H1 (cell line): ENCODE measurements around the gene RECK. TPM values are rescaled to one million over a fixed set of nuclear protein-coding genes. Genes with fewer than 3 reads are reported as not detected.
A peak's percentile ranks its signal among the peaks of the same experiment; 100 is the strongest.

Source experiments
- BACH1 ChIP-seq: IDR thresholded peaks from 2 replicates; pipeline ENCODE4 v1.6.1; 2012; ENCODE audit warnings: low read length, improper control_type of control experiment
- CBX8 ChIP-seq: fragments of 300-800, 300-1000 bp; sonication (generic); IDR thresholded peaks from 2 replicates; pipeline ENCODE4 v1.7.1; 2016; ENCODE audit warnings: low read depth, low read length, borderline replicate concordance
- CHD2 ChIP-seq: IDR thresholded peaks from 2 replicates; pipeline ENCODE4 v1.6.1; 2012; ENCODE audit warnings: low read length, improper control_type of control experiment
- GABPA ChIP-seq: IDR thresholded peaks from 2 replicates; pipeline ENCODE4 v1.6.1; 2011; ENCODE audit warnings: mild to moderate bottlenecking, low read length, moderate library complexity, borderline replicate concordance; ENCODE audit not compliant: insufficient read depth
- JUN ChIP-seq: IDR thresholded peaks from 2 replicates; pipeline ENCODE4 v1.6.1; 2011; ENCODE audit warnings: low read depth, mild to moderate bottlenecking, improper control_type of control experiment, low read length
- KDM4A ChIP-seq: IDR thresholded peaks from one replicate; pipeline ENCODE4 v1.7.1; 2012; ENCODE audit warnings: low read depth, mild to moderate bottlenecking, moderate library complexity, low read length, inconsistent platforms; ENCODE audit not compliant: severe bottlenecking
- KDM5A ChIP-seq: fragments of 200-600 bp; IDR thresholded peaks from 2 replicates; pipeline ENCODE4 v1.7.1; 2012; ENCODE audit warnings: mild to moderate bottlenecking, low read length, inconsistent platforms, mixed read lengths
- NANOG ChIP-seq: IDR thresholded peaks from 2 replicates; pipeline ENCODE4 v1.6.1; 2011; ENCODE audit warnings: low read length, low read depth, mild to moderate bottlenecking, inconsistent platforms; ENCODE audit not compliant: insufficient read depth, poor library complexity, severe bottlenecking
- NRF1 ChIP-seq: IDR thresholded peaks from 2 replicates; pipeline ENCODE4 v1.6.1; 2011; ENCODE audit warnings: mild to moderate bottlenecking, low read depth, low read length, improper control_type of control experiment
- POLR2AphosphoS5 ChIP-seq: IDR thresholded peaks from 2 replicates; pipeline ENCODE4 v1.6.1; 2011; ENCODE audit warnings: low read depth, low read length
- RAD21 ChIP-seq, 2 experiments: IDR thresholded peaks in 1 of 2; conservative IDR thresholded peaks in 1 of 2; 2 replicates each; pipeline ENCODE4 v1.6.1; 2011; ENCODE audit warnings: low read depth in 2 of 2, low read length in 2 of 2, improper control_type of control experiment in 1 of 2, inconsistent platforms in 1 of 2, mild to moderate bottlenecking in 1 of 2, moderate library complexity in 1 of 2
- RBBP5 ChIP-seq: IDR thresholded peaks from 2 replicates; pipeline ENCODE4 v1.7.1; 2012; ENCODE audit warnings: low read depth, mild to moderate bottlenecking, inconsistent platforms, low read length, moderate library complexity, borderline replicate concordance
- RNF2 ChIP-seq: fragments of 200-900, 300-1000 bp; sonication (generic); IDR thresholded peaks from 2 replicates; pipeline ENCODE4 v1.7.1; 2016; ENCODE audit warnings: borderline replicate concordance, low read depth, mild to moderate bottlenecking, antibody characterized with exemption, low read length; ENCODE audit not compliant: poor library complexity, severe bottlenecking; ENCODE audit errors: missing control alignments
- RXRA ChIP-seq: IDR thresholded peaks from 2 replicates; pipeline ENCODE4 v1.6.1; 2011; ENCODE audit warnings: low read depth, mild to moderate bottlenecking, low read length, moderate library complexity; ENCODE audit not compliant: insufficient read depth
- SIN3A ChIP-seq, 2 experiments: IDR thresholded peaks in 1 of 2; conservative IDR thresholded peaks in 1 of 2; 2 replicates each; pipeline ENCODE4 v1.6.1; 2011 to 2012; ENCODE audit warnings: low read length in 2 of 2, improper control_type of control experiment in 1 of 2, low read depth in 1 of 2, mild to moderate bottlenecking in 1 of 2
- SIX5 ChIP-seq: IDR thresholded peaks from 2 replicates; pipeline ENCODE4 v1.6.1; 2011; ENCODE audit warnings: mild to moderate bottlenecking, low read depth, low read length
- TAF1 ChIP-seq: IDR thresholded peaks from 2 replicates; pipeline ENCODE4 v1.6.1; 2011; ENCODE audit warnings: mild to moderate bottlenecking, low read depth, low read length
- TAF7 ChIP-seq: optimal IDR thresholded peaks from 2 replicates; pipeline ENCODE3; 2011; ENCODE audit warnings: low read depth, mild to moderate bottlenecking, inconsistent platforms, low read length, moderate library complexity, borderline replicate concordance
- TBP ChIP-seq: IDR thresholded peaks from 2 replicates; pipeline ENCODE4 v1.6.1; 2011; ENCODE audit warnings: low read depth, low read length, improper control_type of control experiment
- ZNF274 ChIP-seq: IDR thresholded peaks from 2 replicates; pipeline ENCODE4 v1.7.0; 2012; ENCODE audit warnings: low read length, borderline replicate concordance; ENCODE audit errors: extremely low read depth
- polyA plus RNA-seq, 7 experiments: library from polyadenylated mRNA; depleted of rRNA in 3 of 7; stranded (reverse) in 5 of 7; unstranded in 2 of 7; fragments of >200 nt in 5 of 7; fragments of 200-250 nt in 2 of 7; gene quantifications; 1 replicate in 5 of 7; 2 replicates in 1 of 7; 4 replicates in 1 of 7; pipeline versions ENCODE4 v1.2.1 to v1.2.3, GENCODE V29; 2011 to 2013; ENCODE audit warnings: missing spikeins in 2 of 7, mixed read lengths in 2 of 7
- total RNA-seq: library from RNA; stranded (reverse); fragmentation: NEBNext Ultra II Directional; extraction: Animal tissue kit (Norgen Biotek cat#: 25700); gene quantifications from 2 replicates; pipeline ENCODE4 v1.2.1, GENCODE V29; 2021
- TF ChIP-seq, protein P1 (sequence below): IDR thresholded peaks from 2 replicates; pipeline ENCODE4 v1.6.1; 2011; ENCODE audit warnings: low read length, improper control_type of control experiment
- TF ChIP-seq, protein P2 (sequence below): IDR thresholded peaks from 2 replicates; pipeline ENCODE4 v1.6.1; 2011; ENCODE audit warnings: low read depth, mild to moderate bottlenecking, low read length; ENCODE audit not compliant: insufficient read depth

Gene RECK
- total and polyA plus RNA-seq, 2 of the 8 experiments (the other 6 are each of a cell fraction or from before 2014, with no cell fraction given): 5.4 to 9.8 TPM

DNA sequence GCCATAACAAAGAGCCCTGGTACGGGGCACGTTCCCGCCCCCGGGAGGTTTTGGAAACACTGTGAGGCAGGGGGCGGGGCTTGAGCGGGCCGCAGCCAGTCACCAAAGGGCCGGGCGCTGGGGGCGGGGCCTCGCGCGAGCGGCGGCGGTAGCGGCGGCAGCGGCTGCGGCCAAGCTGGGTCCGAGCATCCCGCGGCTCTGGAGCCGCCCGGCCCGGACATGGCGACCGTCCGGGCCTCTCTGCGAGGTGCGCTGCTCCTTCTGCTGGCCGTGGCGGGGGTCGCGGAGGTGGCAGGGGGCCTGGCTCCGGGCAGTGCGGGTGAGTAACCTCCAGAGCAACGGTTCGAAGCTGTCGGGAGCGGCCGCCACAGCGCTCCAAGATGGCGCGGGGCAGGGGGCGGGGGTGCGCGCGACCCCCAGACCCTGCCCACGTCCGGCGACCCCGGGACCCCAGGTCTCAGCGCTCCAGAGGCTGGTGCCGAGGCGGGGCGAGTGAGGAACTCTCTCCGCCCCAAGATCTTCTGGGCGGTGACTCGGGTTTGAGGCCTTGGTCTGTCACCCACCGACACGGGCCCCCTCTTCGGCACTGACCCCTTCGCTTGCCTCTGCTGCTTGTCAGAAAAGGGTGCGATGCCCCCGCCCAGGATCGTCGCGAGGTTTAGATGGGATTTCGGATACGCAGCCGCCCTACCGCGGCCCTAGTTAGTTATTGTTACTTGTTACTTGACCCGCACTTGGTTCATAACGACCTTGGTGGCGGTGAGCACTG, at the start of gene RECK (continued):
- TF ChIP-seq, protein P1, sequence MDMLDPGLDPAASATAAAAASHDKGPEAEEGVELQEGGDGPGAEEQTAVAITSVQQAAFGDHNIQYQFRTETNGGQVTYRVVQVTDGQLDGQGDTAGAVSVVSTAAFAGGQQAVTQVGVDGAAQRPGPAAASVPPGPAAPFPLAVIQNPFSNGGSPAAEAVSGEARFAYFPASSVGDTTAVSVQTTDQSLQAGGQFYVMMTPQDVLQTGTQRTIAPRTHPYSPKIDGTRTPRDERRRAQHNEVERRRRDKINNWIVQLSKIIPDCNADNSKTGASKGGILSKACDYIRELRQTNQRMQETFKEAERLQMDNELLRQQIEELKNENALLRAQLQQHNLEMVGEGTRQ: no peak
- TF ChIP-seq RBBP5 (peak; percentile 40; the same call in 1 of the 2 replicates), NRF1 (no peak), TBP (peak; percentile 66), CBX8 (no peak), KDM4A (no peak), TAF1 (peak; percentile 86), BACH1 (no peak), POLR2AphosphoS5 (peak; percentile 51), CHD2 (peak; percentile 86), GABPA (no peak), JUN (no peak), NANOG (no peak), ZNF274 (no peak), RNF2 (no peak), KDM5A (no peak), TAF7 (peak; percentile 81), SIX5 (no peak), SIN3A (conservative IDR thresholded peaks at IDR 0.05 in 1 of 2, IDR thresholded peaks at IDR 0.05 in 1 of 2; ENCODE audit: low read depth in 1 of 2, low read length in 2 of 2) (no peak; a peak in 1 of 4 replicates), RAD21 (IDR thresholded peaks at IDR 0.05 in 1 of 2, conservative IDR thresholded peaks at IDR 0.05 in 1 of 2; ENCODE audit: low read depth in 2 of 2, low read length in 2 of 2) (no peak), RXRA (no peak)
- TF ChIP-seq, protein P2, sequence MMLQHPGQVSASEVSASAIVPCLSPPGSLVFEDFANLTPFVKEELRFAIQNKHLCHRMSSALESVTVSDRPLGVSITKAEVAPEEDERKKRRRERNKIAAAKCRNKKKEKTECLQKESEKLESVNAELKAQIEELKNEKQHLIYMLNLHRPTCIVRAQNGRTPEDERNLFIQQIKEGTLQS: no peak
